GM23338 (cell line): ENCODE measurements around the gene GPI. TPM values are rescaled to one million over a fixed set of nuclear protein-coding genes. Genes with fewer than 3 reads are reported as not detected.

Experiments used
- ATAC-seq: fragments of 200-7000 bp; cut with Tn5 transposase; 3 replicates; pipeline ENCODE4 v1.9.1; 2020
- DNase-seq: peaks from one replicate; pipeline ENCODE4 v3.0.0-alpha.2; 2015; ENCODE audit warnings: low spot score
- H2AFZ ChIP-seq: fragments of 200-600 bp; sonication (generic); 2 replicates; pipeline ENCODE4 v1.8.0; 2016; ENCODE audit warnings: antibody characterized with exemption, mild to moderate bottlenecking, moderate library complexity
- H3F3A ChIP-seq: fragments of 200-600 bp; sonication (generic); replicated peaks from 2 replicates; pipeline ENCODE4 v1.8.0; 2017; ENCODE audit warnings: antibody characterized with exemption, mixed run types, low read depth
- H3K27ac ChIP-seq: fragments of 200-600 bp; sonication (generic); 2 replicates; pipeline ENCODE4 v1.6.1; 2016; ENCODE audit warnings: low read depth
- H3K27me3 ChIP-seq: fragments of 200-600 bp; sonication (generic); 2 replicates; pipeline ENCODE4 v1.8.0; 2016; ENCODE audit warnings: mild to moderate bottlenecking, mixed run types, moderate library complexity; ENCODE audit not compliant: insufficient read depth
- H3K36me3 ChIP-seq: fragments of 200-600 bp; sonication (generic); 2 replicates; pipeline ENCODE4 v1.8.0; 2016; ENCODE audit warnings: mild to moderate bottlenecking; ENCODE audit not compliant: insufficient read depth
- H3K4me1 ChIP-seq: fragments of 200-600 bp; sonication (generic); 2 replicates; pipeline ENCODE4 v1.8.0; 2016; ENCODE audit warnings: mild to moderate bottlenecking, moderate library complexity; ENCODE audit not compliant: insufficient read depth
- H3K4me2 ChIP-seq: fragments of 200-600 bp; sonication (generic); 2 replicates; pipeline ENCODE4 v1.7.1; 2017; ENCODE audit warnings: mixed run types
- H3K4me3 ChIP-seq: fragments of 200-600 bp; sonication (generic); 2 replicates; pipeline ENCODE4 v1.6.1; 2016; ENCODE audit warnings: mixed run types
- H3K79me2 ChIP-seq: fragments of 200-600 bp; sonication (generic); replicated peaks from 2 replicates; pipeline ENCODE4 v1.8.0; 2017; ENCODE audit warnings: mild to moderate bottlenecking; ENCODE audit not compliant: insufficient read depth
- H3K9me2 ChIP-seq: fragments of 200-600 bp; sonication (generic); 2 replicates; pipeline ENCODE4 v1.8.0; 2017; ENCODE audit not compliant: insufficient read depth
- H4K20me1 ChIP-seq: fragments of 200-600 bp; sonication (generic); replicated peaks from 2 replicates; pipeline ENCODE4 v1.8.0; 2017; ENCODE audit warnings: mild to moderate bottlenecking; ENCODE audit not compliant: insufficient read depth
- H3K27ac Mint-ChIP-seq: 2 replicates; pipeline ENCODE4 v1.8.0; 2020; ENCODE audit warnings: inconsistent platforms, mild to moderate bottlenecking, moderate library complexity, mixed read lengths
- H3K27me3 Mint-ChIP-seq: 3 replicates; pipeline ENCODE4 v1.8.0; 2022; ENCODE audit warnings: low read depth, mild to moderate bottlenecking, moderate library complexity, mixed read lengths, inconsistent platforms; ENCODE audit not compliant: insufficient read depth, poor library complexity
- H3K36me3 Mint-ChIP-seq: 3 replicates; pipeline ENCODE4 v1.8.0; 2021; ENCODE audit warnings: low read depth, mild to moderate bottlenecking, inconsistent platforms, moderate library complexity, mixed read lengths
- H3K4me1 Mint-ChIP-seq: 3 replicates; pipeline ENCODE4 v1.8.0; 2020; ENCODE audit warnings: mild to moderate bottlenecking, inconsistent platforms, mixed read lengths
- H3K4me3 Mint-ChIP-seq: 3 replicates; pipeline ENCODE4 v1.8.0; 2021; ENCODE audit warnings: moderate library complexity, mild to moderate bottlenecking, inconsistent platforms, mixed read lengths
- H3K9me3 Mint-ChIP-seq: 3 replicates; pipeline ENCODE4 v1.8.0; 2020; ENCODE audit warnings: moderate library complexity, mild to moderate bottlenecking, inconsistent platforms, mixed read lengths
- POLR2AphosphoS5 ChIP-seq: IDR thresholded peaks from 2 replicates; pipeline ENCODE4 v1.6.1; 2016; ENCODE audit warnings: antibody characterized with exemption, low read depth
- ZNF331 ChIP-seq: fragments of 250-450 bp; sonication (Bioruptor Pico); IDR thresholded peaks from 2 replicates; pipeline ENCODE4 v1.5.0; 2020; ENCODE audit warnings: low read depth, mild to moderate bottlenecking, moderate library complexity
- ZNF462 ChIP-seq: fragments of 250-450 bp; sonication (Bioruptor Pico); IDR thresholded peaks from 2 replicates; pipeline ENCODE4 v1.5.0; 2020; ENCODE audit warnings: mild to moderate bottlenecking, moderate library complexity
- long read RNA-seq: library from polyadenylated mRNA; unstranded; transcript quantifications from one replicate; pipeline ENCODE4 v2.0.0, GENCODE V29; 2020; ENCODE audit not compliant: unreplicated experiment
- polyA plus RNA-seq: library from polyadenylated mRNA; unstranded; fragments of >200 nt; fragmentation: Nextera tagmentation; extraction: Ambion mirVana; gene quantifications from 2 replicates; pipeline ENCODE4 v1.2.1, GENCODE V29; 2016
- total RNA-seq: library from RNA; depleted of rRNA; stranded (reverse); fragments of >200 nt; shearing (Covaris generic); gene quantifications from 2 replicates; pipeline ENCODE4 v1.2.3, GENCODE V29; 2014; rRNA removed
- TF ChIP-seq, protein P1 (sequence below): IDR thresholded peaks from 2 replicates; pipeline ENCODE4 v1.6.1; 2016; ENCODE audit warnings: antibody characterized with exemption

GPI gene
- 298 and 327 TPM in 2 replicates for total RNA-seq
- 127 and 136 TPM in 2 replicates for polyA plus RNA-seq
- long read RNA-seq, full-length matches to known transcripts, result 228 of 246 reads
- long read RNA-seq, partial matches to known transcripts, result 8 of 246 reads
- long read RNA-seq, other reads (novel, unspliced or antisense), result 10 of 246 reads

DNA sequence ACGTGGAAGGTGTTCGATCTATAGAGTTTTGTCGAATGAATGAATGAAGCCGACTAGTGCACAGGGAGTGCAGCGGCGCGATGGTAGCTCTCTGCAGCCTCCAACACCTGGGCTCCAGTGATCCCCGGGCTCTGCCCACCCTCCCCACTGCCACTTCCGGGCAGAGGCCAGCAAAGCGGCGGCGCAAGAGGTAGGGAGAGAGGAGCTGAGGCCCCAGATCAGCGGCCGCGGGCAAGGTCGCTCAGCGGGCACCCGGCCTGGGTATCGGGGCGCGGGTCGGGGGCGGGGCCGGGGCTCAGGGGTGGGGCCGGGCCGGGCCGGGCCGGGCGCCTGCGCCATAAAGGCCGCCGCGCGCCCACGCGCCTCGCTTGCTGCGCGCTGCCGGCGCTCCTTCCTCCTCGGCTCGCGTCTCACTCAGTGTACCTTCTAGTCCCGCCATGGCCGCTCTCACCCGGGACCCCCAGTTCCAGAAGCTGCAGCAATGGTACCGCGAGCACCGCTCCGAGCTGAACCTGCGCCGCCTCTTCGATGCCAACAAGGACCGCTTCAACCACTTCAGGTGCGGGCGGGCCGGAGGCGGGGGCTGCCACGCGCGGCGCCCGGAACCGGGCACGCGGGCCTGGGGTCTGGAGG is at the start of gene GPI:
TSS of gene GPI (plus strand) at position 367 of the 633 bp plus-strand sequence. CDS start at position 438, 71 bp downstream.
- H3K4me2 ChIP-seq, result peak within 1 kb of the TSS; percentile 98
- ATAC-seq (peak; percentile 86), DNase-seq (peak; percentile 87)
- H3F3A ChIP-seq, result peaks cover 15% of the 10 kb centered on the region
- H3K27me3 ChIP-seq, result no peaks in the 10 kb centered on the region
- no peak for TF ChIP-seq ZNF331 (CRISPR knock-in tag)
- TF ChIP-seq ZNF462 (CRISPR knock-in tag), result no peak
- TF ChIP-seq POLR2AphosphoS5, result peak; percentile 83
- TF ChIP-seq, protein P1, sequence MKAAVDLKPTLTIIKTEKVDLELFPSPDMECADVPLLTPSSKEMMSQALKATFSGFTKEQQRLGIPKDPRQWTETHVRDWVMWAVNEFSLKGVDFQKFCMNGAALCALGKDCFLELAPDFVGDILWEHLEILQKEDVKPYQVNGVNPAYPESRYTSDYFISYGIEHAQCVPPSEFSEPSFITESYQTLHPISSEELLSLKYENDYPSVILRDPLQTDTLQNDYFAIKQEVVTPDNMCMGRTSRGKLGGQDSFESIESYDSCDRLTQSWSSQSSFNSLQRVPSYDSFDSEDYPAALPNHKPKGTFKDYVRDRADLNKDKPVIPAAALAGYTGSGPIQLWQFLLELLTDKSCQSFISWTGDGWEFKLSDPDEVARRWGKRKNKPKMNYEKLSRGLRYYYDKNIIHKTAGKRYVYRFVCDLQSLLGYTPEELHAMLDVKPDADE, result peak; percentile 19; the same call in 1 of the 2 replicates
- peaks cover 28% of the 10 kb centered on the region for H3K36me3 ChIP-seq
- Mint-ChIP-seq H3K27ac (peak within 1 kb of the TSS; percentile 40; the same call in 1 of the 2 replicates), H3K4me3 (peak within 1 kb of the TSS; percentile 96), H3K27me3 (peaks cover 28% of the 10 kb centered on the region), H3K4me1 (peaks cover 23% of the 10 kb centered on the region), H3K9me3 (no peaks in the 10 kb centered on the region), H3K36me3 (peaks cover 46% of the 10 kb centered on the region)
- peak within 1 kb of the TSS; percentile 96 for H3K4me3 ChIP-seq
- peaks cover 32% of the 10 kb centered on the region for H3K79me2 ChIP-seq
- H3K27ac ChIP-seq, result no peak within 1 kb of the TSS
- peaks cover 10% of the 10 kb centered on the region for H3K4me1 ChIP-seq
- peak within 1 kb of the TSS; percentile 99 for H2AFZ ChIP-seq
- H3K9me2 ChIP-seq, result no peaks in the 10 kb centered on the region
- peaks cover 22% of the 10 kb centered on the region for H4K20me1 ChIP-seq
